Superior temporal gyrus (tissue), 1 donor: Measurements from ENCODE around the gene MBP.

Experiments used
- DNase-seq: peaks from one replicate; pipeline ENCODE4 v3.0.0-alpha.2; 2016; ENCODE audit errors: extremely low spot score

The MBP gene

GRCh38 chr18:77100751-77101355, 31.7 kb downstream of the MBP start:
- no peak for DNase-seq

GRCh38 chr18:77099485-77100370, 32.9 kb downstream of the MBP start:
- no peak for DNase-seq

GRCh38 chr18:77098538-77099174, 33.9 kb downstream of the MBP start:
- DNase-seq = no peak

- no peak for DNase-seq
These were observed 34.6 kb downstream of the MBP start for GRCh38 chr18:77098029-77098428.

- DNase-seq = peak; percentile 44
These were observed 35.4 kb downstream of the MBP start for GRCh38 chr18:77096936-77097886.

- no peak for DNase-seq
These were observed 36.9 kb downstream of the MBP start for GRCh38 chr18:77095391-77096371.

- DNase-seq = no peak
These were observed 39.0 kb downstream of the MBP start for GRCh38 chr18:77093586-77093985.

GRCh38 chr18:77093067-77093430, 39.5 kb downstream of the MBP start:
- DNase-seq = no peak

GRCh38 chr18:77092104-77093066, 40.2 kb downstream of the MBP start:
- DNase-seq = no peak

- DNase-seq = no peak
These were observed 41.2 kb downstream of the MBP start for GRCh38 chr18:77091366-77091765.

GRCh38 chr18:77090546-77091174, 41.9 kb downstream of the MBP start:
- DNase-seq = no peak

- no peak for DNase-seq
These were observed 42.8 kb downstream of the MBP start for GRCh38 chr18:77089723-77090285.

- no peak for DNase-seq
These were observed 43.4 kb downstream of the MBP start for GRCh38 chr18:77088963-77089722.

- DNase-seq = no peak
These were observed 45.0 kb downstream of the MBP start for GRCh38 chr18:77087393-77088141.

GRCh38 chr18:77086656-77087392, 45.8 kb downstream of the MBP start:
- peak; percentile 60 for DNase-seq

GRCh38 chr18:77086034-77086433, 46.5 kb downstream of the MBP start:
- DNase-seq = peak; percentile 66
